ENCODE results near the gene PPIH. TPM values are rescaled to one million over a fixed set of nuclear protein-coding genes. Genes with fewer than 3 reads are reported as not detected.
A peak's percentile ranks its signal among the peaks of the same experiment; 100 is the strongest.

PPIH gene
- total RNA-seq (2014; rRNA removed; shearing (Covaris generic)) (66.5 and 71.2 TPM in 2 replicates), polyA plus RNA-seq (2016; fragmentation: Nextera tagmentation; extraction: Ambion mirVana) (122 and 132 TPM in 2 replicates)
- long read RNA-seq, transcript PPIH-201 (10 exons, 752 nt) = major isoform, 29 of 41 reads
- long read RNA-seq, partial matches to known transcripts = 3 of 41 reads
- long read RNA-seq, other reads (novel, unspliced or antisense) = 9 of 41 reads

- H3F3A ChIP-seq (replicated peaks; ENCODE audit: low read depth) = peaks cover 10% of the 10 kb centered on the region; the same call in 1 of the 2 replicates
- H3K4me3 ChIP-seq = peak within 1 kb of the TSS; percentile 99
- H3K27me3 ChIP-seq (ENCODE audit: insufficient read depth) = no peaks in the 10 kb centered on the region; the same call in 1 of the 2 replicates
- peaks cover 10% of the 10 kb centered on the region for H4K20me1 ChIP-seq (replicated peaks; ENCODE audit: insufficient read depth)
- no peaks in the 10 kb centered on the region for H3K9me3 Mint-ChIP-seq
- H3K36me3 Mint-ChIP-seq (ENCODE audit: low read depth) = peaks cover 19% of the 10 kb centered on the region
- peaks cover 19% of the 10 kb centered on the region; the same call in 1 of the 2 replicates for H3K36me3 ChIP-seq (ENCODE audit: insufficient read depth)
- no peak for TF ChIP-seq JUNB (IDR thresholded peaks at IDR 0.05; ENCODE audit: unreplicated experiment)
- TF ChIP-seq POLR2AphosphoS5 (IDR thresholded peaks at IDR 0.05; ENCODE audit: low read depth) = peak; percentile 95
- TF ChIP-seq CREB1 (CRISPR knock-in tag; IDR thresholded peaks at IDR 0.05; ENCODE audit: low read depth) = peak; percentile 87
- TF ChIP-seq ETS1 (IDR thresholded peaks at IDR 0.05) = peak; percentile 59; the same call in 1 of the 2 replicates
- TF ChIP-seq ZNF331 (CRISPR knock-in tag; IDR thresholded peaks at IDR 0.05; ENCODE audit: low read depth) = no peak
- peak within 1 kb of the TSS; percentile 98 for H2AFZ ChIP-seq
- H3K4me2 ChIP-seq = peak within 1 kb of the TSS; percentile 98
- H3K79me2 ChIP-seq (replicated peaks; ENCODE audit: insufficient read depth) = peaks cover 37% of the 10 kb centered on the region
- peak; percentile 98 for ATAC-seq
- peaks cover 12% of the 10 kb centered on the region for H3K4me1 ChIP-seq (ENCODE audit: insufficient read depth)
- H3K27ac Mint-ChIP-seq = peak within 1 kb of the TSS; percentile 97
- DNase-seq (ENCODE audit: low spot score) = peak; percentile 98
- peaks cover 3% of the 10 kb centered on the region for H3K27me3 Mint-ChIP-seq (ENCODE audit: insufficient read depth, low read depth, poor library complexity)
- H3K4me3 Mint-ChIP-seq = peak within 1 kb of the TSS; percentile 94
- H3K27ac ChIP-seq (ENCODE audit: low read depth) = peak within 1 kb of the TSS; percentile 94; the same call in 1 of the 2 replicates
- H3K9me2 ChIP-seq (ENCODE audit: insufficient read depth) = no peaks in the 10 kb centered on the region
- peaks cover 9% of the 10 kb centered on the region for H3K4me1 Mint-ChIP-seq
Observed at GRCh38 chr1:42657981-42658876, at the start of gene PPIH. PPIH (plus strand) TSS chr1:42658423; CDS start chr1:42658447, 24 bp downstream.

- Mint-ChIP-seq H3K4me1 (peaks cover 2% of the 10 kb centered on the region; the same call in 1 of the 3 replicates), H3K9me3 (peaks cover 5% of the 10 kb centered on the region; the same call in 1 of the 3 replicates), H3K4me3 (no peak overlapping the region), H3K27ac (no peak overlapping the region), H3K27me3 (ENCODE audit: insufficient read depth, low read depth, poor library complexity) (no peaks in the 10 kb centered on the region), H3K36me3 (ENCODE audit: low read depth) (no peaks in the 10 kb centered on the region)
- Histone ChIP-seq H3K36me3 (ENCODE audit: insufficient read depth) (no peaks in the 10 kb centered on the region), H3K4me1 (ENCODE audit: insufficient read depth) (no peaks in the 10 kb centered on the region), H2AFZ (no peak overlapping the region), H3K9me2 (ENCODE audit: insufficient read depth) (no peaks in the 10 kb centered on the region), H4K20me1 (replicated peaks; ENCODE audit: insufficient read depth) (no peaks in the 10 kb centered on the region), H3K27me3 (ENCODE audit: insufficient read depth) (no peaks in the 10 kb centered on the region), H3F3A (replicated peaks; ENCODE audit: low read depth) (no peaks in the 10 kb centered on the region), H3K79me2 (replicated peaks; ENCODE audit: insufficient read depth) (no peaks in the 10 kb centered on the region), H3K27ac (ENCODE audit: low read depth) (no peak overlapping the region), H3K4me3 (no peak overlapping the region), H3K4me2 (no peak overlapping the region)
- DNase-seq (ENCODE audit: low spot score) (no peak), ATAC-seq (no peak)
- TF ChIP-seq CREB1 (CRISPR knock-in tag; IDR thresholded peaks at IDR 0.05; ENCODE audit: low read depth) = no peak
- TF ChIP-seq JUNB (IDR thresholded peaks at IDR 0.05; ENCODE audit: unreplicated experiment) = no peak
- TF ChIP-seq ZNF331 (CRISPR knock-in tag; IDR thresholded peaks at IDR 0.05; ENCODE audit: low read depth) = no peak
- no peak for TF ChIP-seq EZH2 (IDR thresholded peaks at IDR 0.05; ENCODE audit: low read depth, unreplicated experiment)
- TF ChIP-seq POLR2AphosphoS5 (IDR thresholded peaks at IDR 0.05; ENCODE audit: low read depth) = no peak
- no peak for TF ChIP-seq EZH2phosphoT487 (IDR thresholded peaks at IDR 0.05; ENCODE audit: unreplicated experiment)
- TF ChIP-seq CTCF (conservative IDR thresholded peaks at IDR 0.05; ENCODE audit: low read depth in 2 of 2) = no peak
- TF ChIP-seq NANOG (IDR thresholded peaks at IDR 0.05; ENCODE audit: borderline replicate concordance) = no peak
- TF ChIP-seq ETS1 (IDR thresholded peaks at IDR 0.05) = no peak
Observed at GRCh38 chr1:42613803-42614131, 44.5 kb upstream of the PPIH start.

Data from GM23338 (cell line).